HG03565 (cell line): ENCODE results near the gene ATP10A.

Source experiments
- ATAC-seq: cut with Tn5 transposase; IDR thresholded peaks from one replicate; pipeline ENCODE4 v1.9.1; 2021; ENCODE audit warnings: mild to moderate bottlenecking, moderate library complexity; ENCODE audit not compliant: unreplicated experiment

The ATP10A gene

GRCh38 chr15:25797035-25797434 is 66.1 kb downstream of the ATP10A start:
- no peak for ATAC-seq

GRCh38 chr15:25796395-25796794 is 66.7 kb downstream of the ATP10A start:
- ATAC-seq = no peak

DNA sequence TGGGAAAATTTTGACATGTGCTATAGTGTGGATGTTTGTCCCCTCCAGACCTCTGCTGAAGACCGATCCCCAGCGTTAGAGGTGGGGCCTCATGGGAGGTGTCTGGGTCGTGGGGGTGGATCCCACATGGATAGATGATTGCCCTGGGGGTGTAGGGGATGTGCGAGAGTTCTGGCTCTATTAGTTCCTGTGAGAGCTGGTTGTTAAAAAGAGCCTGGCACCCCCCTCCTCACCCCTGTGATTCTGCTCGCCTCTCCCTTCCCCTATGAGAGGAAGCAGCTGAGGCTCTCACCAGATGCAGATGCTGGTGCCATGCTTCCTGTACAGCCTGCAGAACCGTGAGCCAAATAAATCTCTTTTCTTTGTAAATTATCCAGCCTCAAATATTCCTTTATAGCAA is 67.4 kb downstream of the ATP10A start:
- no peak for ATAC-seq

GRCh38 chr15:25795061-25795460 is 68.1 kb downstream of the ATP10A start:
- no peak for ATAC-seq

GRCh38 chr15:25793354-25794050 is 69.6 kb downstream of the ATP10A start:
- peak; percentile 90 for ATAC-seq

GRCh38 chr15:25792128-25792527 is 71.0 kb downstream of the ATP10A start:
- ATAC-seq = no peak

DNA sequence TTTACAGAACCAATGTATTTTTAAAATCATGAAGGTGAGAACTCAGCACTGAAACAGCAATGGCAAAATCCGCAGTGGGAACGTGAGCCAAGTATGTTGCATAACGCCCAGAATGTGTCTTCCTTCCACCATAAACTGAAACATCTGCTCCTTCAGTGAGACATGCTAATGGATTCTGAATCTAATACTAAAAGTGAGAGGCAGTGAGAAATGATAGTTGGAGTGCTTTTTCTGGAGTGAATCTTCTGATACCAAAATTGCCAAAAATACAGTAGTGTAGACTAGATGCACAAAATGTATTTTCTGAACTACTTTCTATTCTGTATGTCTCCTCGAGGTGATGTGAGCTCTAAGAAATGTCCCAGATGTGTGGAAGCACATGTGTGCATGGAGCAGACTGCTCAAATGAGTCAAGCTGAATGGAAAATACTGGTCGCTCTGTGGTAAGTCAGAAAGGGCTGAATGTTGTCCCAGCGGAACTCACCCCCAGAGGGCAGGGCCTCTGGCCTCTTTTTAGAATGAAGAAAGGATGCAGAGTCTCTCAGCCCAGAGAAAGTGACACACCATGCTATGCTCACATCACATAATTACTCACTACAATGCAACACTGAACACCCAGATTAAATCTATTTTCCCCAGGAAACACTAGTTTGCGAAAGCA is 73.0 kb downstream of the ATP10A start:
- ATAC-seq = no peak

DNA sequence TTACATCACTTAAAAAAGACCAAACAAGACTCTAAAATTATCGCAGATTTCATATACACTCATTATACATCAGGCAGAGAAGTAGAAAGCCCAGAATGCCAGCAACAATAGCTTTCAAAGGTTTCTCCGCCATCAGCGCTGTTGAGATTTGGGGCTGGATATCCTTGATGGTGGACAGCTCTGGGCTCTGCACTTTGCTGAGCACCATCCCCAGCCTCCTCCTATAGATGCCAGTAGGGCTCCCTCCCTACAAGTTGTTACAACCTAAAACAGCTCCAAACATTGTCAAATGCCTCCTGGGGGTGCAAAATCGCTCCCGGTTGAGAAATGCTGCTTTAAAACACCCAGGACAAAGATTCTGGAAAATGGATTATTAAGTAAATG is 73.5 kb downstream of the ATP10A start:
- no peak for ATAC-seq

DNA sequence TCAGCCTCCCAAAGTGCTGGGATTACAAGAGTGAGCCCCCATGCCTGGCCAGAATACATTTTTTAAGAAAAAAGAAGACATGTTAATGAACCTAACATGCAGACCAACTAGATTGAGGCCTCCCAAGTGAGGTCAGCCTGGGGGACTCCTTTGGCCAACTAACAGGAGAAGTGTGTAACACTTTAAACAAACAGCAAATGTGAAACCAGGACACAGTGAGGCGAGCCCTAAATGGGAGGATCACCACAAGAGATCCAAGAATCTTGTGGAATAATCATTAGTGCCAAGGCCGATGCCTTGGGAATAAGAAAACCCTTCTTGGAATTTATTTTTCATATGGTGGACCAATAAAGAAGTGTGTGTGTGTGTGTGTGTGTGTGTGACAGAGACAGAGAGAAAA is 73.9 kb downstream of the ATP10A start:
- ATAC-seq = no peak

- ATAC-seq = peak; percentile 48
Observed at GRCh38 chr15:25787855-25788520, 75.1 kb downstream of the ATP10A start.

GRCh38 chr15:25787381-25787780 is 75.7 kb downstream of the ATP10A start:
- no peak for ATAC-seq

GRCh38 chr15:25786040-25786439 is 77.1 kb downstream of the ATP10A start:
- ATAC-seq = no peak

GRCh38 chr15:25785641-25786025 is 77.5 kb downstream of the ATP10A start:
- no peak for ATAC-seq

GRCh38 chr15:25784876-25785640 is 78.1 kb downstream of the ATP10A start:
- no peak for ATAC-seq

GRCh38 chr15:25783607-25784540 is 79.3 kb downstream of the ATP10A start:
- ATAC-seq = no peak

DNA sequence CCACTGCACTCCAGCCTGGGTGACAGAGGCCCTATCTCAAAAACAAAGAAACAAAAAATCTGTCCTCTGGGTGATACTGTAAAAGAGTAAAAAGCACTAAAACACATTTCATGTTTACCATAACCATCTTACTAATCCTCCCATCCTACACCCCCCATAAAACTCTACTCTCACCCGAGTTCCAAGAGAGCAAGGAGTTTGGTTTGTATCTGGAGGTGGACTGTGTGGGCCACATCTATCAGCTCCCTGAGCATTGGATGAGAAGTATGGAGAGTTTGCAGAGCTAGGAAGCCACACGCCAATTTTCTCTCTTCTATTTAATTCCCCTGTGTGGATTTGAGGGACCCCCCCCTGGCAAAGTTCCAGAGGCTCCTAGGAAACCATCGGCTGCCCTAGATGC is 80.0 kb downstream of the ATP10A start:
- ATAC-seq = no peak

- ATAC-seq = no peak
Observed at GRCh38 chr15:25780479-25781255, 82.5 kb downstream of the ATP10A start.

- no peak for ATAC-seq
Observed at GRCh38 chr15:25778161-25778560, 85.0 kb downstream of the ATP10A start.

GRCh38 chr15:25777037-25777436 is 86.1 kb downstream of the ATP10A start:
- ATAC-seq = no peak
